ENCODE data around the gene CEP68.

CEP68 gene

GRCh38 chr2:65134158-65134557, 77.9 kb downstream of the CEP68 start:
- no peak for DNase-seq

DNA sequence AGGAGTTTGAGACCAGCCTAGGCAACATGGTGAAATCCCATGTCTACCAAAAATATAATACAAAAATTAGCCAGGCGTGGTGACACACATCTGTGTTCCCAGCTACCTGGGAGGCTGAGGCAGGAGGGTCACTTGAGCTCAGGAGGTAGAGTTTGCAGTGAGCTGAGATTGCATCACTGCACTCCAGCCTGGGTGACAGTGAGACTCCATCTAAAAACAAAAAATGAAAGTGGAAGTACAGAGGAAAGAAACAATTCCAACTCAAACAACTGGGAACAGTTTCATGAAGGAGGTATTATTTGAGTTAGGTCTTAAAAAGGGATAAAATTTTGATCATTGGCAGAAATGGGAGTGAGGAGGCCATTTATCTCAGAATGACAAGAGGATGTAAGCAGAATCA, 80.0 kb downstream of the CEP68 start:
- DNase-seq, result no peak

Data from NCI-H446 (cell line).